GM21367 (cell line): Measurements from ENCODE around the gene ADAM15.

Experiments
- ATAC-seq: cut with Tn5 transposase; IDR thresholded peaks from one replicate; pipeline ENCODE4 v1.9.1; 2021; ENCODE audit not compliant: unreplicated experiment

Gene ADAM15, protein sequence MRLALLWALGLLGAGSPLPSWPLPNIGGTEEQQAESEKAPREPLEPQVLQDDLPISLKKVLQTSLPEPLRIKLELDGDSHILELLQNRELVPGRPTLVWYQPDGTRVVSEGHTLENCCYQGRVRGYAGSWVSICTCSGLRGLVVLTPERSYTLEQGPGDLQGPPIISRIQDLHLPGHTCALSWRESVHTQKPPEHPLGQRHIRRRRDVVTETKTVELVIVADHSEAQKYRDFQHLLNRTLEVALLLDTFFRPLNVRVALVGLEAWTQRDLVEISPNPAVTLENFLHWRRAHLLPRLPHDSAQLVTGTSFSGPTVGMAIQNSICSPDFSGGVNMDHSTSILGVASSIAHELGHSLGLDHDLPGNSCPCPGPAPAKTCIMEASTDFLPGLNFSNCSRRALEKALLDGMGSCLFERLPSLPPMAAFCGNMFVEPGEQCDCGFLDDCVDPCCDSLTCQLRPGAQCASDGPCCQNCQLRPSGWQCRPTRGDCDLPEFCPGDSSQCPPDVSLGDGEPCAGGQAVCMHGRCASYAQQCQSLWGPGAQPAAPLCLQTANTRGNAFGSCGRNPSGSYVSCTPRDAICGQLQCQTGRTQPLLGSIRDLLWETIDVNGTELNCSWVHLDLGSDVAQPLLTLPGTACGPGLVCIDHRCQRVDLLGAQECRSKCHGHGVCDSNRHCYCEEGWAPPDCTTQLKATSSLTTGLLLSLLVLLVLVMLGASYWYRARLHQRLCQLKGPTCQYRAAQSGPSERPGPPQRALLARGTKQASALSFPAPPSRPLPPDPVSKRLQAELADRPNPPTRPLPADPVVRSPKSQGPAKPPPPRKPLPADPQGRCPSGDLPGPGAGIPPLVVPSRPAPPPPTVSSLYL

DNA sequence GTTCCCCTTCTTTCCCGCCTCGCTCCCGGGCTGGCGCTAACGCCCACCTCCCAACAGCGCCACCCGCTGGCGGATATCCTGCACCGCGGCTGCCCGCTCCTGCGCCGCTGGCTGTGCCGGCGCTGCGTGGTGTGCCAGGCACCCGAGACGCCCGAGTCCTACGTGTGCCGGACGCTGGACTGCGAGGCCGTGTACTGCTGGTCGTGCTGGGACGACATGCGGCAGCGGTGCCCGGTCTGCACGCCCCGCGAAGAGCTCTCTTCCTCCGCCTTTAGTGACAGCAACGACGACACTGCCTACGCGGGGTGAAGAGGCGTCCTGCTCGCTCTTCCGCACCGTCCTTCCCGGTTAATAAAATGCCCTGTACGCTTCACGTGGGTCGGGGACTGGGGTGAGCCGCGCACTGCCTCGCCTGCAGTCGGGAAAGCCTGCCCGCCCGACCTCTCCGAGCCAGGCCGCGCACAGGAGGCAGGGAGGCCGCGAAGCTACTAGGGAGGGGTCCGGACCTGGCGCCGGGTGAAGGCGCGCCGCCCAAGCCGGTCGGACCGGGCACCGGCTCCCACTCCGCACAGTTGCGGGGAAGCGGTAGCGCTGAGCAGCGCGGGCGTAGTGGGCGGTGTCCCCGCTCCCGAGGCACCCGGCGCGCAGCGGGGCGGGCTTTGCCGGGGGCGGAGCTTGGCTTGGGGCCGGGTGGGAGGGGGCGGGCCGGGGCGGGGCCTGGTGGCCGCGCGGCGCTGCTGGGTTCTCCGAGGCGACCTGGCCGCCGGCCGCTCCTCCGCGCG lies at the start of gene ADAM15:
ADAM15 (plus strand) TSS at position 757 of the 782 bp plus-strand sequence. CDS start 71 bp downstream, outside the sequence.
- peak; percentile 49 for ATAC-seq

DNA sequence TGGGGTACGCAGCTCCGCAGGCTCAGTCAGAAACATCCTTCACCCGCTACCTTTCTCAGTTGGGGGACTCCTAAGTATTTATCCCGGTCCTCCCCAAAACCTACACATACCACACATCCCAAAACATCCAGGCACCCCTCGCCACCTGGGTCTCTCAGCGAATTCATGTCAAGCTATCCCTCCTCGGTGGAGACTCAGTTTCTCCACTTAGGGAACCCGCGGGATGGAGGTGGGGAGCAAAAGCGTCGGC lies 49.8 kb upstream of the ADAM15 start:
- ATAC-seq = no peak

DNA sequence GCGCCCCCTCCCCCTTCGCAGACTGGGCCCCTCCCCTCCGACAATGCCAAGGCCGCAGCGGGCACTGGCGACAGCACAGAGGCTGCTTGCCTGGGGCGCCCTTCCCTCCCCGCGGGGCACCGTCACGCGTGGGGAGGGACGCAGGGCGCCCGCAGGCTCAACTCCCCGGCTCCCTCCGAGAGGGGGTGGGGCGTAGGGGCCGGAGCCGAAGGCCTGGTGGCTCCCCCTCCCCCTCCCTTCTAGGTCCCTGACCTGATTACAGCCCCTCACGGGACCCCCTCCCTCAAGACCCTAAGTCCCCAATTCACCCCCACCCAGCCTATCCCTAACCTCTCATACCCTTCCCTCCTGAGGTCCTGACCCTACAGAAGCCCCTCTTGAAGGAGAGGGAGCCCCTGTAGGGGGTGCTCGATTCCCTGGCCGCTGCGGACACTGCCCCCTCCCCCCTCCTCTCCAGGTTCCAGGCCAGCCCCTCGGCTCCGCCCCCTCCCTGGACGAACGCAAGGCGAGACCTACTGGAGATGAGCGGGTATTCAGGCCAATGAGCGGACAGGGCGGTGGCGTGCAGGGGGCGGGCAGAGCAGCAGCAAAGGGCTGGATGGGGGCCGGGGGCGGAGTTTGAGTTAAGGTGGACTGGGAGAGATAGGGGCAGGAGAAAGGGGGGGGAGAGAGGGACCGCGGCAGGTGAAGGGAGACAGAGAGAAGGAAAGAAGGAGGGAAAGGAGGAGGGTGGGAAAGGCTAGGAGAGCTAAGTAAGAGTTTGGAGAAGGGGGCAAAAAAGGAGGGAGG lies 49.2 kb upstream of the ADAM15 start:
- ATAC-seq = peak; percentile 33

DNA sequence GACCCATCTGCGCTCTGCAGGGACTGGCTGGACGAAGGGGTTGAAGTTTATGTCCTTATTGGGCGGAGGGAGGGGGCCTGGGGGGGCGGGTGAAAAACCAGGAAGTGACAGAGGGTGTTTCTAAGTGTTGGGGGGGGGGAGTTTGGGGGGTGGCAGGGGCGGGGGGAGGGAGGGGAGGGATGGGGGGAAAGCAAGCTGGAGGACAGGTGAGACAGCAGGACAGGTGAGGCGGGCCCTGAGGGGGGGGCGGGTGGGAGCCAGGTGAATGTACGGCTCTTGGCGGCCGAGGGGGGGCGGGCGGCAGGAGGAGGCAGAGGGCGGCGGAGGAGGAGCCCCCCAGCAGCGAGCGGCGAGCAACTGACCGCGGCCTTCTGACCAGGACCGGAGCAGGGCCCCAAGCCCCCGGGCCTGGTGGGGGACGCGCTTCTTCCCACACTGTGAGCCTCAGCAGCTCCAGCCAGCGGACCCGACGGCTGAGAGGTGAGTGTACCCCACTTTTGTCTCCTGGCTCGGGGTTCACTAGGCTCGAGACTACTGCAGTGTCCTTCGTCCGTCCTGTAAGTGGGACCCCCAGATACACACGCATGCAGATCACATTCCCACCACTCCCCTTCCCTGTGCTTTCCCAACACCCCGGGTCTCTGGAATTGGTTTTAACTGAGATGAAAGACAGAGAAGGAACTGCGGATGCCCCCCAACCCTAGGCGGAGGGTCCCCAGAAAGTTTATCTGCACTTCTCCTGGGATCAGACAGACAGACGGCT lies 48.5 kb upstream of the ADAM15 start, which contains the start of gene ZBTB7B:
ZBTB7B (plus strand) TSS at position 339 of the 763 bp plus-strand sequence. CDS start 11,859 bp downstream, outside the sequence.
- ATAC-seq = no peak

DNA sequence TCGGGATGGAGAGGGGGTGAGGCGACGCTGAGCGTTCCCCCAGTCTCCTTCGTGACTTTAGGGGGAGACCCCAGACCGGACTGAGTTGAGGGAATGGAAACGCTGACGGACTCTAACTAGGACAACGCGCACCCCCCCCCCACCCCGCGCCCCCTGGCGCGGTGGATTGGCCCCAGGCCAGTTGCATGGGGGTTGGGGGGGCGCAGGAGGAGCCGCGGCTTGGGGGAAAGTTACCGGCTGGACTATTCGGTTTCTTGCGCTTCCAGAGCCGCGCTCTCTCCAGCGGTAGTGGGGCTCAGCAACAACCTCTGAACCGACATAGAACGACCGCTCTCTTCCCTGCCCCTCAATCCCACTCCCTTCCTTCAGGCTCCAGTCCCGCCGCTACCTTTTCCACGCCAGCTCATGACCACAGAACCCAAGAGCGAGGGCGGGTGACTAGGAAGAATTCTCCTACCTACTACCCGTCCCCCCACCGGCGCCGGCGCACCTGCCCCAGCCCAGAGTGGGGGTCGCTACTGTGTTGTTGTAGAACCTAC lies 47.8 kb upstream of the ADAM15 start:
- no peak for ATAC-seq

DNA sequence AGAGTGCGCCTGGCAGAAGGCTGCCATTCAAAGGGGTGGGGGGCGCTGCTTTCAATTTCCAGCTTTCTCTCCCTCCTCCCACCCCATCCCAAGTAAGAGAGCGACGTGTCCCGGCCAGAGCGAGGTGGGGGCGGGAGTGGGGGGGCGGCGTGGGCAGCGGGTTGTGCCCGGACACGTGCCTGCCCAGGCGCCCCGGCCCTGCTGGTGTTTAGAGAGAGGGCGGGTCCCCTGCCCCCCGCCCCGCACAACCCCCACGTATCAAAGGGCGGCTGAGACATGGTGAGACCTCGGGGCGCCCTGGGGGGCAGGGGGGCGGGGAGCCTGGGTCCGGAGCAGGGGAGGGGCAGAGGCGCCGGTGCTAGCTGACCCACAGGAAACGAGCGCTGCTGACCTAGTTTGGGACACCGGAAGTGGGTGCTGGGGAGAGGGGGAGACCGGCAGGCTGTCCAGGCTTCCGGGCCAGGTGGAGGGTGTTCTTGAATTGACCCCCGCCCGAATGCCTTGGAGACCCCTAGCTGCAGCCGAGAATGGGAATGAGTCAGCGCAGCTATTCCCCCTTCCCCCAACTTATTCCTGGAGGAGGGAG lies 47.3 kb upstream of the ADAM15 start:
- ATAC-seq = no peak

DNA sequence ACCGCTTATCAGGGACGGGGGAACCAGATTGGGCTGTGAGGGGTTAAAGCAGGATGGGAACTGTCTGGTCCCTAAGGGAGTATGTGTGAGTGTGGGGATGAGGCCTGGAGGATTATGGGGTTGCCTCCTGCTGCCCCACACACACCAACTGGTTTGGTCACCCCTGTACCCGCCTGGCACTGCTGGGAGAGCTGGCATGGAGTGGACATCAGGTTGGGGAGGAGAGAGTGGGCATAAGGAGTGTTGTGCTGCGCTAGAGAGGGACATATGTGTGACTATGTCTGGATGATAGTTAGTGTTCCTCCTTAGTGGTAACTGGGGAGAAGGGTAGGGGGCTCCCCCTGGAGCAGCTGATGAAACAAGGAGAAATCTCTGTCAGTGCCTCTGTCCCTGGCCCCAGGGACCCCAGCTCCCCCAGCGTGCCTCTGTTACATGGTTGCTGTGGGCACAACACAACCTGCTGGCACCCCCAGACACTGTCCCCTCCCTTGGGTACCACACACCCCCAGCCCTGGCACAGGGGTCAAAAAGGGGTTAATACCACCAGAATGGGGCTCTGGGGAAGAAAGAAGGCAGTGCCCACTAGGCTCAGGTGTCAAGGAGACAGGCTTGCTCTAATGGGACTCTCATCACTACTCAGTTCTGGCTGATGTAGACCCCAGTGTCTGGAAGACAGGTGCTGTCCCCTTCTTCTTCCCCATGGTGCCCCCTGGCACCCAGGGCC lies 46.6 kb upstream of the ADAM15 start:
- no peak for ATAC-seq

DNA sequence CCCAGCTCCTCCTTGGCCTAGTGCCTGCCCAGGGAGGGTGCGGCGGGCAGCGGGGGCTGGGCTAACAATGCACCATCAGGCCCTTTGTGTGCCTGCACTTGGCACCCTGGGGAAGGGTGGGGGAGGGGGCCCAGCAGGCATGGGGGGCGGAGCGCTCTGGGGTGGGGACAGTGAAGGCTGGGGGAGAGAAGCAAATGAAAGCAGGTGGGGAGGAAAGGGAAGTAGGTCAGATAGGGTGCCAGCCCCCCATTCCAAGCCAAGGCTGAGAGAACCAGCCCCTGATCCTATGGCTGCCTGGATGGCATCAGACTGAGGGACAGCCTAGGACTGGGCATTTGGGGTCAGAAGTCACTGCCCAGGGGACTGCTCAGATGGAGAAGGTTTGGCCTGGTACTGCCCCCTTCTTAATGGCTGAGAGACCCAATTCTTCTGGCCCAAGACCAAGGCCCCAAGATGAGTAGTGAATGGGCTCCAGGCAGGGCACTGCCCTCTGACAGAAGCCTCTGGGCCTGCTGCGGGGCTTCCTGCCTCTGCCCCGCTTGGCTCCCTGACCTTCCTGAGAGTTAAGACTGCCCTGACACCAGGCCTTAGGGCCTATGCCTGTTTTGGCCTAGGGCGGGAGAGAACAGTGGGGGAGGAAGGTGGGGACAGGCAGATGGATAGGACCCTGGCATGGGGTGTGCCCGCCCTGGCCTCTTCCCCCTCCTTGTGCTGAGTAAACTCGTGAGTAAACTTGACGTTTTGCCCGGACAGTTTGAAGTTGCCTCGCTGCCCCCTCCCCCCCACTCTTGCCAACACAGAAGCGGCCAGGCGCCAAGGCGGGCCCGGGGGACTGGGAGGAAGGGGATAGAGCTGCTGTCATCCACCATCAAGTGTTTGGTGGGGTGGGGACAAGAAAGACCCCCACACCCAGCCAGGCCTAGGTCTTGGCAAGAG lies 45.8 kb upstream of the ADAM15 start:
- no peak for ATAC-seq

DNA sequence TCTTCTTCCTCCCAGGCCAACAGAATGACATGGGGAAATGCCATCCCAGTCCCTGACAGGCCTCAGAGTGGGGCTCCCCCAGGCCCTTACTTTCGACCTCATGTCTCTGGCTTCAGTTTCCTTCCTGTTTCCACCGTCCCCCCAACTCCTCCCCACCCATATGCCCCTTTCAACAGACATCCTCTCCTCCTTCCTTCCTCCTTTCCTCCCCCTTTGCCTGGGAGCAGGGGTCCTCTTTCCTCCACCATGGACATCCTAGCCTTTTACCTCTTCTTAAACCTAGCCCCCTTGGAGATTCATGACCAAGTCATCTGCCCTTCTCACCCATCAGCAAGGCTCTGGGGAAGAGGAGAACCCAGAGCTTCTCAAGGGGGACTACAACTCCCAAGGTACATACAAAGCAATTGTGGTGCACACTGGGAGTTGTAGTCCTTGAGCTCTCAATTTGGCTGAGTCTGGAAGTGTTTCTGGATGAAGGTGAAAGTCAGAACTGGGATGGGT lies 44.5 kb upstream of the ADAM15 start:
- no peak for ATAC-seq

DNA sequence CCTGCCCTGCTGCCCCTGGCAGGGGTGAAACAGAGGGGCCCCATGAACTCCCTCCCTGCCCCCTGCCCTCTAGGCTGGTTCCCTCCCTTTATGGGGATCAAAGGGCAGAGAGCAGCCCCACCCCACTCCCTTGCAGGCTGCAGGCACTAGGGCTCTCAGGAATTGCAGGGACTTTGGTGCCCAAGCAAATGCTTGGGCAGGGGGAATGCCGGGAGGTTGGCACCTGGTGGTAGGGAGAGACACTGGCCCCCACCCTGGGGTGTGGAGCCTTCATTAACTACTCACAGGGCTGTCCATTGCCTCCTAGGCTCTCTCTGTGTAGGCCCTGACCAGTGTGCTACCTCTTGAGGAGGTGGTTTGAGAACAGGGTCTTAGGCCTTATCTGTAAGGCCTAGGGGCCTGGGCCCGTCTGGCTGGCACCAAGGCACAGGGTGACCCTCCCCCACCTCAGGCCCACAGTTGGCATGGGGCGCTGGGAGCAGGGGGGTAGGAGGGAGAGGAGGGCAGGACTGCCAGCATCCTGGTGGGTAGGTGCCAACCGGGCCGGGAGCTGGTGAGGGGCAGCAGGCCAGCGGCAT lies 43.8 kb upstream of the ADAM15 start:
- no peak for ATAC-seq

DNA sequence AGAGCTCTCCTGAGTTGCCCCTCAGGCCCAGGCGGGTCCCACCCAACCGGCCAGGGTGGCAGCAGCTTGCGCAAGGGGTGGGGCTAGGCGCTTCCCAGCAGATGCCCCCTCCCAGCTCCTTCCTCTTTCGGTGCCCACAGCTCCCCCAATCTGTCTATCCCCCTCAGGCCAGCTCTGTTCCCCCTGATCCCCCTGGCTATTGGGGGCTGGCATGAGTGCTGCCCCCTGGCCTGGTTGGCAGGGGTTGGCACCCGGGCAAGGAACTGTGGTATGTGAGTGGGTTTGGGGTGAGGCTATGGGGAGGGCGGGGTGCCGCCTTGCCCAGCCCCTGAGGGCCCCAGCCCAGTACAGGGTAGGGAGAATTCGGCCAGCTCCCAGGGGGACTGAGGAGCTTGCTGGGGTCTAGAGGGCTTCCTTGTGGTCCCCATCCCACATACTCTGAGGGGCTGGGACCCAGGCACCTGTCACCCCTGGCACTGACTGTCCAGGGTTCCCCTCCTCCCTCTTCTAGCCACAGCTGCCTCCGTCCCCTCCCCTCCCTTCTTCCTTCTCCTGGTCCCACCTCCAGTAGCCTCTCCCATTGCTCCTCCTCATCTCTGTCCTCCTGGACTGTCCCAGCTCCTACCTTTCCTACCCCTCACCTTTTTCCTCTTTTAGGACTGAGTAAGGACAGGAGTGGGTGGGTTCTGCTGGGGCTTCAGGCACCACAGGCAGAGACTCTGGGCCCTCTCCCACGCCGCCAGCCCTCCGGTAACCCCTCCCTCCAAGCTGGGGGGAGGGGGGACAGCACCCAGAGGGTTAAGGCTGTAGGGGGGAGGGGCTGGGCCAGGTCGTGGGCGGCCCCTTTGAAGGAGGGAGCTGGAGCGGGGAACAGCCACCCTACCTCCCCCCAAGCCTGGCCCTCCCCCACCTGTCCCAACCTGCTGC lies 42.8 kb upstream of the ADAM15 start:
- no peak for ATAC-seq

DNA sequence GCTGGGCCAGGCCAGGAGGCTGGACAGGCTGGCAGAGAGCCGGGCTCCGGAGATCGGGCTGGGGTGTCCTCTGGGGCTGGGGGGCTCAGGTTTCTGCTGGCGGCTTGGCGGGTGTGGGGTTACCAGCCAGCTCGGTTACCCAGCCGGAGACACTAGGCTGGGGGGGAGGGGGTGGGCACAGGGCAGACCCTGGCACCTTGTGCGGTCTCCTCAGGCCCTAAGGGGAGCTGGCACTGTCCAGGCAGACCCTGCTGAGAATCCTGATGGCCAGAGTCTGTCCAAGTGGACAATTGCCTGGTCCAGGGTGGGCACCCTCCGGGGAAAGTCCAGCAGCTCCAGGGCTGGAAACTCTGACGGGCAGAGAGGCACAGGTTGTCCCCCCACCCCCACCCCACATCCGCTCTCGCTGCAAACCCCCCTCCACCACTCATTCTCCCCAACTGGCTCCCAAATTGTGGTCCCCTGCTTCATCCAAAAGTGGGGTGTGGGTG lies 41.9 kb upstream of the ADAM15 start:
- no peak for ATAC-seq

DNA sequence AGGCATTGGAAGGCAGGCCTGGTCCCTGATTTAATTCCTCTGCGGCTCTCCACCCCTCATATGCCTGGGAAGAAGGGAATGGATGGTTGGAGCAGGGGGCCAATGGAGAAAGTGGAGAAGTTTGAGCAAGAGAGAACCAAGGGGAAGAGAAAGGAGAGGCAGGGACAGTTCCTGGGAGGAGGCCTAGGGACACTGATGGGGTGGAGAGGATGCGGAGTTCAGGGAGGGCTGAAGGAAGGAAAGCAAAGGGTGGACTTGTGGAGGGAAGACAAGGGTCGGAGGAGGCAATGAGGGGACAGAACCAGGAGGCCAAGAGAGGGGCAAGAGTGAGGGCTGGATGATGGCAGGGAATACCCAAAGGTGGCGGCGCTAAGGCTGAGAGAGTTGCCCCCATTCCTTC lies 41.4 kb upstream of the ADAM15 start:
- ATAC-seq = no peak

DNA sequence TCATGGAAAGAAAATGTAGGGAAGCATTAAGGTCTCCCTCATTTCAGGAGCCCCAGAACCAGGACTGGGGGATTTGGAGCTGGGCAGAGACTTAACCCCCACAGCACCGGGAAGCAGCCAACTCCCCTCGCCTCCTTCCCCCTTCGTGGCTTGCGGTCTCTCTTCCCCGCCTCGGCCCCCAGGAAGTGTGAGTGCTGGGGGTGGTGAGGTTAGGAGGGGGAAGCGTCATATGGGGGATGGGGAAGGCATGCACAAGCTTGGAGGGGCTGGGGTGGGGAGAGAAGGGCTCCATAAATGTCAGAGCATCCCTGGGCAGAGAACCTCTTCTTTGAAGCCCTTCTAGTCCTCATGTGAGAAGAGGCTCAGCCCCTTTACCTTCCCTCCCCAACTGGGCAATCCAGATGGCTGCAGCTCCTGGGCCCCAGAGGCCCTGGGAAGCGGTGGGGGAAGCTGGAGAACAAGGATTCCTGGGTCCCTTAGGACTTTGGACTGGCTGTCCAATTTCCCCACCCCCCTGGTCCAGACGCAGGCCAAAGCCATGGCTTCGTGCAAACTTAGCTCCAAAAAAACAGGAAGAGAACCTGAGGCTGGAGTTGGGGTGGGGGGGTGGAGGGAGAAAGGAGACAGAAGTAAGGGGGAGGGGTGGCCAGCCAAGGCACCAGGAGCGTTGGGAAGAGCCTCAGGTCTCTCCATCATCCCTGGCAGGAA lies 40.8 kb upstream of the ADAM15 start:
- no peak for ATAC-seq

DNA sequence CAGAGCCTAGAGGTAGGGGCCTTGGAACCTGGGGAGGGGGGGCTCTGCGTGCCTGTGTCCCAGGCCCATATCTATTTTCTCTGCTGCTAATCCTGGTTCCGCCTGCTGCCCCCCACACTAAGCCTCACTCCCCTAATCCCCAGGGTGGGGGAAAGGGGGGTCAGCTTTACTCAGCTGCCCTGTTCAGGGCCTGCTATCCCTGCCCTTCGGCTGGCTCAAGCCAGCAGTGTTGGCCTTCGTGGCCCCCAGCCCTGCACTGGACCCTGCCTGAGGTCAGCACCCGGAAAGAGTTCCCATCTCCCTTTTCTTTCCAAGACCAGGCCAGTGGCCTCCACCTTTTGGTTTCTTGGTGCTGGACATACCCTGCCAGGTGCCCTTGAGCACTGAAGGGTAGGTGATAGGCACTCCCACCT lies 40.1 kb upstream of the ADAM15 start:
- no peak for ATAC-seq
